Endothelial cell of umbilical vein (primary cell): ENCODE results near the gene NKX3-2. TPM values are rescaled to one million over a fixed set of nuclear protein-coding genes. Genes with fewer than 3 reads are reported as not detected.

Source experiments
- BruUV-seq: library from RNA; stranded (reverse); fragments of 400-500 nt; replicated peaks from 2 replicates; lab custom pipeline; 2021; lab: Mats Ljungman, UMichigan
- CTCF ChIA-PET: fragments of 300-600, 350-600 bp; sonication (Branson Sonifier 250); formaldehyde crosslinking; loops from one replicate; lab custom pipeline; 2021; ENCODE audit warnings: antibody characterized with exemption, inconsistent platforms; lab: Charles Lee
- POLR2A ChIA-PET: fragments of 300-600, 350-600 bp; sonication (Branson Sonifier 250); formaldehyde crosslinking; loops from one replicate; lab custom pipeline; 2021; ENCODE audit warnings: antibody characterized with exemption, inconsistent platforms; lab: Charles Lee
- DNase-seq: peaks from one replicate; pipeline ENCODE4 v3.0.0-alpha.2; 2011; ENCODE audit warnings: low read depth, low spot score
- FAIRE-seq: peaks from 2 replicates; lab custom pipeline; 2011; peaks lifted over from hg19 to GRCh38; lab: Jason Lieb, UNC
- H2AFZ ChIP-seq: 2 replicates; pipeline ENCODE4 v1.6.0; 2012; ENCODE audit warnings: low read depth, low read length, control low read depth, inconsistent platforms
- H3K27ac ChIP-seq: 2 replicates; pipeline ENCODE4 v1.5.1; 2011; ENCODE audit warnings: low read depth, mild to moderate bottlenecking, control low read depth, low read length, moderate library complexity; ENCODE audit not compliant: insufficient read depth
- H3K27me3 ChIP-seq, 2 experiments: 2 replicates each; pipeline versions ENCODE4 v1.6.0 to v1.6.1; 2011; ENCODE audit warnings: low read length in 2 of 2, mixed read lengths in 1 of 2; ENCODE audit not compliant: control insufficient read depth in 2 of 2, insufficient read depth in 2 of 2
- H3K36me3 ChIP-seq, 2 experiments: 2 replicates in 1 of 2; 3 replicates in 1 of 2; pipeline ENCODE4 v1.5.1; 2011; ENCODE audit warnings: low read length in 2 of 2, mild to moderate bottlenecking in 1 of 2, moderate library complexity in 1 of 2; ENCODE audit not compliant: control insufficient read depth in 2 of 2, insufficient read depth in 2 of 2; ENCODE audit errors: extremely low read depth in 1 of 2
- H3K4me1 ChIP-seq: 3 replicates; pipeline ENCODE4 v1.5.1; 2011; ENCODE audit warnings: mild to moderate bottlenecking, low read length; ENCODE audit not compliant: control insufficient read depth, insufficient read depth; ENCODE audit errors: extremely low read depth
- H3K4me2 ChIP-seq: 2 replicates; pipeline ENCODE4 v1.6.1; 2011; ENCODE audit warnings: low read length, control low read depth, mixed read lengths; ENCODE audit not compliant: insufficient read depth
- H3K4me3 ChIP-seq, 3 experiments: fragments of 200-600 bp in 1 of 3; sonication (generic), shearing (Covaris generic) in 1 of 3; replicated peaks in 1 of 3; 2 replicates each; pipeline ENCODE4 v1.5.1; 2011 to 2016; ENCODE audit warnings: control low read depth in 3 of 3, low read length in 3 of 3, mild to moderate bottlenecking in 2 of 3, inconsistent platforms in 1 of 3, low read depth in 1 of 3, moderate library complexity in 1 of 3; ENCODE audit not compliant: insufficient read depth in 1 of 3
- H3K79me2 ChIP-seq: 2 replicates; pipeline ENCODE4 v1.6.0; 2012; ENCODE audit warnings: low read length, inconsistent platforms; ENCODE audit not compliant: control insufficient read depth, insufficient read depth
- H3K9ac ChIP-seq: replicated peaks from 2 replicates; pipeline ENCODE3; 2011; ENCODE audit warnings: low read length, control low read depth; ENCODE audit not compliant: insufficient read depth; ENCODE audit errors: extremely low read depth
- H3K9me1 ChIP-seq: replicated peaks from 3 replicates; pipeline ENCODE4 v1.6.0; 2011; ENCODE audit warnings: mild to moderate bottlenecking, low read length; ENCODE audit not compliant: control insufficient read depth, insufficient read depth; ENCODE audit errors: extremely low read depth
- H3K9me3 ChIP-seq: replicated peaks from 2 replicates; pipeline ENCODE4 v1.5.1; 2012; ENCODE audit warnings: low read length, inconsistent platforms; ENCODE audit not compliant: control insufficient read depth, insufficient read depth
- H4K20me1 ChIP-seq: replicated peaks from 2 replicates; pipeline ENCODE3; 2011; ENCODE audit warnings: mild to moderate bottlenecking, low read length; ENCODE audit not compliant: control insufficient read depth, insufficient read depth; ENCODE audit errors: extremely low read depth
- EZH2 ChIP-seq: IDR thresholded peaks from 2 replicates; pipeline ENCODE4 v1.6.1; 2012; ENCODE audit warnings: borderline replicate concordance, low read depth, mild to moderate bottlenecking, moderate library complexity, low read length, inconsistent platforms; ENCODE audit not compliant: severe bottlenecking
- FOS ChIP-seq: IDR thresholded peaks from 2 replicates; pipeline ENCODE4 v1.6.1; 2011; ENCODE audit warnings: mild to moderate bottlenecking, low read length, moderate library complexity, borderline replicate concordance; ENCODE audit not compliant: insufficient read depth
- GATA2 ChIP-seq: IDR thresholded peaks from 2 replicates; pipeline ENCODE4 v1.7.0; 2011; ENCODE audit warnings: low read depth, mild to moderate bottlenecking, moderate library complexity, mixed read lengths, low read length; ENCODE audit not compliant: insufficient read length, insufficient read depth
- JUN ChIP-seq: IDR thresholded peaks from 2 replicates; pipeline ENCODE4 v1.6.1; 2011; ENCODE audit warnings: borderline replicate concordance, low read depth; ENCODE audit not compliant: insufficient read length, insufficient read depth
- POLR2AphosphoS5 ChIP-seq: IDR thresholded peaks from 2 replicates; pipeline ENCODE4 v1.6.1; 2012; ENCODE audit warnings: low read depth, mild to moderate bottlenecking, control low read depth, low read length, moderate library complexity; ENCODE audit not compliant: insufficient read depth
- dilution Hi-C: fragments of 300-500 bp; cut with MboI; formaldehyde crosslinking; loops from one replicate; pipeline ENCODE4 v1.15.0; 2019; ENCODE audit warnings: low sequenced_read_pairs; ENCODE audit not compliant: extremely low pct_ligation_motif_present
- intact Hi-C: fragments of 100-400 bp; cut with micrococcal nuclease; formaldehyde crosslinking; loops from one replicate; pipeline ENCODE4 v1.10.0; 2022
- polyA plus RNA-seq, 4 experiments: library from polyadenylated mRNA; depleted of rRNA in 3 of 4; stranded (reverse) in 3 of 4; unstranded in 1 of 4; fragments of >200 nt; gene quantifications; 2 replicates each; pipeline versions ENCODE4 v1.2.1 to v1.2.3, GENCODE V29; 2011 to 2012; ENCODE audit warnings: missing spikeins in 1 of 4
- total RNA-seq: library from RNA; stranded (reverse); gene quantifications from 2 replicates; pipeline ENCODE4 v1.2.3, GENCODE V29; 2021

NKX3-2 gene
- total and polyA plus RNA-seq, 2 donors (not counting 3 experiments of a cell fraction or from before 2014, with no cell fraction given), result not detected

DNA sequence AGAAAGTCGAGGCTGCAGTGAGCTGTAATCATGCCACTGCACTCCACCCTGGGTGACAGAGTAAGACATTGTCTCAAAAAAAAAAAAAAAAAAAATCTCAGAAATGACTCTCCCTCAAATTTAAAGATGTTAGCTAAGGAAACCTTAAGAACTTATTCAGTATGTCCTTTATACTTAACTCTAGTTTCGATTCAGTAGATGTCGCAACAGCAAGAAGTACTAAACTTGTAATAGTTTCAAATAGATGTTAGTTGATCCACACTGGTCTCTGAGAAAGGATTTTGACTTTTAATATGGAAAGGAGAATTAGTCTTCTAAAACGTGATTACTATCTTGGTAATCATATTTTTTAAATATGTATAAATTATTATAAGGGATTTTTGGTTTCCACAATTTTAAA lies 29.6 kb downstream of the NKX3-2 start:
- no TSS peak for BruUV-seq
- no peak overlapping the region for H3K9ac ChIP-seq

GRCh38 chr4:13511101-13511500 lies 33.2 kb downstream of the NKX3-2 start:
- no peaks in the 10 kb centered on the region for H4K20me1 ChIP-seq
- CTCF ChIA-PET, result interaction anchor here (1.3 kb wide), 1 partner anchor 11 kb away, joined by 4 read pairs; no protein-coding TSS in a partner anchor

More for the DNA sequence above, 29.6 kb downstream of the NKX3-2 start:
- H3K27me3 ChIP-seq, result peaks cover 19 to 43% of the 10 kb centered on the region in 2 experiments
- CTCF ChIA-PET, result interaction anchor here (0.9 to 1.6 kb wide), 3 partner anchors 9 to 706 kb away, joined by 3 to 4 read pairs (median 3); no protein-coding TSS in a partner anchor
- POLR2A ChIA-PET, result interaction anchor here (0.7 kb wide), 2 partner anchors 9 to 11 kb away, joined by 3 to 5 read pairs; no protein-coding TSS in a partner anchor
- H3K79me2 ChIP-seq, result no peaks in the 10 kb centered on the region
- H3K4me3 ChIP-seq, result no peak overlapping the region
- H3K9me1 ChIP-seq, result no peaks in the 10 kb centered on the region
- dilution Hi-C loops (no loop called here), intact Hi-C loops (no loop called here)
- H3K9me3 ChIP-seq, result no peaks in the 10 kb centered on the region
- H3K4me2 ChIP-seq, result no peak overlapping the region
- no peak for TF ChIP-seq EZH2
- TF ChIP-seq FOS, result no peak
- TF ChIP-seq GATA2, result no peak
- no peak for TF ChIP-seq POLR2AphosphoS5
- no peak for FAIRE-seq
- no peaks in the 10 kb centered on the region for H3K36me3 ChIP-seq
- H3K27ac ChIP-seq, result no peak overlapping the region
- H4K20me1 ChIP-seq, result no peaks in the 10 kb centered on the region
- H2AFZ ChIP-seq, result no peak overlapping the region
- DNase-seq, result no peak
- H3K4me1 ChIP-seq, result no peaks in the 10 kb centered on the region

More at GRCh38 chr4:13511101-13511500, 33.2 kb downstream of the NKX3-2 start:
- Histone ChIP-seq H3K9me1 (no peaks in the 10 kb centered on the region), H3K4me2 (no peak overlapping the region), H3K4me1 (no peaks in the 10 kb centered on the region), H3K9ac (no peak overlapping the region), H3K27me3 (peaks cover 11 to 17% of the 10 kb centered on the region in 2 experiments), H2AFZ (no peak overlapping the region), H3K9me3 (no peaks in the 10 kb centered on the region), H3K4me3 (no peak overlapping the region), H3K27ac (no peak overlapping the region), H3K79me2 (no peaks in the 10 kb centered on the region), H3K36me3 (no peaks in the 10 kb centered on the region)
- POLR2A ChIA-PET, result no interaction called here
- TF ChIP-seq JUN, result no peak
- dilution Hi-C loops, result no loop called here
- no TSS peak for BruUV-seq
- intact Hi-C loops, result no loop called here
- no peak for FAIRE-seq
- DNase-seq, result no peak
